Naive thymus-derived CD4-positive, alpha-beta T cell (primary cell): Measurements from ENCODE around the gene MBD3L3. TPM values are rescaled to one million over a fixed set of nuclear protein-coding genes. Genes with fewer than 3 reads are reported as not detected.
A peak's percentile ranks its signal among the peaks of the same experiment; 100 is the strongest.

Experiments used
- ATAC-seq: fragments of 150-1000 bp; cut with Tn5 transposase; 2 replicates; pipeline ENCODE4 v1.10.0; 2021; ENCODE audit warnings: mild to moderate bottlenecking, moderate library complexity
- CTCF ChIA-PET: fragments of 350-600 bp; sonication (Branson Sonifier 250); formaldehyde crosslinking; loops from one replicate; lab custom pipeline; 2021; ENCODE audit warnings: antibody characterized with exemption; lab: Charles Lee
- POLR2A ChIA-PET: fragments of 350-600 bp; sonication (Branson Sonifier 250); formaldehyde crosslinking; loops from one replicate; lab custom pipeline; 2021; ENCODE audit warnings: antibody characterized with exemption, inconsistent platforms; lab: Charles Lee
- DNase-seq, 9 donors: peaks; one replicate each; pipeline versions ENCODE4 v3.0.0 to v3.0.0-alpha.2; 2020 to 2022; ENCODE audit warnings: mixed read lengths in 1 of 9
- H3K27ac ChIP-seq: one replicate; pipeline ENCODE4 v1.7.0; 2013; ENCODE audit warnings: mild to moderate bottlenecking, low read depth, low read length, moderate library complexity
- H3K27me3 ChIP-seq, 2 donors: one replicate each; pipeline ENCODE4 v1.7.0; 2013; ENCODE audit warnings: low read length in 2 of 2, mild to moderate bottlenecking in 2 of 2, moderate library complexity in 2 of 2; ENCODE audit not compliant: control insufficient read depth in 2 of 2, insufficient read depth in 2 of 2
- H3K36me3 ChIP-seq, 3 experiments: 1 replicate in 2 of 3; 2 replicates in 1 of 3; pipeline ENCODE4 v1.7.0; 2013; ENCODE audit warnings: low read length in 3 of 3, mild to moderate bottlenecking in 3 of 3, moderate library complexity in 1 of 3; ENCODE audit not compliant: insufficient read depth in 3 of 3, control insufficient read depth in 2 of 3
- H3K4me1 ChIP-seq, 2 donors: one replicate each; pipeline ENCODE4 v1.7.0; 2013; ENCODE audit warnings: low read length in 2 of 2, mild to moderate bottlenecking in 2 of 2, moderate library complexity in 1 of 2; ENCODE audit not compliant: control insufficient read depth in 2 of 2, insufficient read depth in 2 of 2
- H3K4me3 ChIP-seq: 2 replicates; pipeline ENCODE4 v1.7.0; 2013; ENCODE audit warnings: mild to moderate bottlenecking, low read length
- H3K9me3 ChIP-seq, 3 experiments: 1 replicate in 2 of 3; 2 replicates in 1 of 3; pipeline ENCODE4 v1.7.0; 2013; ENCODE audit warnings: low read length in 3 of 3; ENCODE audit not compliant: control insufficient read depth in 2 of 3
- H3K27ac Mint-ChIP-seq, 9 donors: one replicate each; pipeline ENCODE4 v1.8.0; 2020 to 2022; ENCODE audit warnings: mixed read lengths in 9 of 9, mild to moderate bottlenecking in 8 of 9, moderate library complexity in 5 of 9, inconsistent platforms in 2 of 9
- H3K27me3 Mint-ChIP-seq, 5 donors: one replicate each; pipeline ENCODE4 v1.8.0; 2021 to 2022; ENCODE audit warnings: mixed read lengths in 5 of 5, mild to moderate bottlenecking in 1 of 5
- H3K36me3 Mint-ChIP-seq, 5 donors: one replicate each; pipeline ENCODE4 v1.8.0; 2020 to 2022; ENCODE audit warnings: mixed read lengths in 5 of 5, mild to moderate bottlenecking in 3 of 5, inconsistent platforms in 1 of 5
- H3K4me1 Mint-ChIP-seq, 7 donors: one replicate each; pipeline ENCODE4 v1.8.0; 2020 to 2022; ENCODE audit warnings: mixed read lengths in 7 of 7, mild to moderate bottlenecking in 3 of 7, inconsistent platforms in 1 of 7
- H3K4me3 Mint-ChIP-seq, 10 donors: one replicate each; pipeline ENCODE4 v1.8.0; 2020 to 2022; ENCODE audit warnings: mild to moderate bottlenecking in 10 of 10, mixed read lengths in 10 of 10, moderate library complexity in 6 of 10, inconsistent platforms in 2 of 10
- H3K9me3 Mint-ChIP-seq, 11 donors: one replicate each; pipeline ENCODE4 v1.8.0; 2020 to 2022; ENCODE audit warnings: mixed read lengths in 11 of 11, mild to moderate bottlenecking in 4 of 11, inconsistent platforms in 1 of 11, moderate library complexity in 1 of 11
- intact Hi-C, 2 donors: fragments of 100-400 bp; cut with micrococcal nuclease; formaldehyde crosslinking; loops; one replicate each; pipeline ENCODE4 v1.15.1; 2023
- polyA plus RNA-seq, 2 donors: library from polyadenylated mRNA; unstranded; fragments of 300-500 nt; fragmentation: Illumina TruSeq; gene quantifications; one replicate each; pipeline ENCODE4 v1.2.3, GENCODE V29; 2021
- total RNA-seq, 6 experiments: library from RNA in 5 of 6; stranded (reverse) in 5 of 6; gene quantifications; 1 replicate in 5 of 6; 2 replicates in 1 of 6; pipeline ENCODE4 v1.2.3 and lab custom pipeline; 2021 to 2026

Gene MBD3L3
- total and polyA plus RNA-seq, 7 experiments from 2014 or later, result not detected

- Mint-ChIP-seq H3K4me1 (peaks cover 22 to 67% (median 52%) of the 10 kb centered on the region in 7 donors), H3K36me3 (peaks cover 0 to 2% (median 0%) of the 10 kb centered on the region in 5 donors), H3K27ac (peak overlapping the region in 2 of 9 donors; percentile 36 to 86), H3K9me3 (peaks cover 0 to 10% (median 0%) of the 10 kb centered on the region in 11 donors), H3K4me3 (peak overlapping the region in 2 of 10 donors; percentile 14 to 47), H3K27me3 (no peaks in the 10 kb centered on the region)
- ATAC-seq, result no peak
- intact Hi-C loops, result no loop called here
- no peak for DNase-seq
- ChIA-PET CTCF (no interaction called here), POLR2A (no interaction called here)
- Histone ChIP-seq H3K27ac (no peak overlapping the region), H3K36me3 (no peaks in the 10 kb centered on the region), H3K9me3 (no peaks in the 10 kb centered on the region), H3K4me3 (no peak overlapping the region), H3K27me3 (no peaks in the 10 kb centered on the region), H3K4me1 (peaks cover 16 to 29% of the 10 kb centered on the region in 2 donors)
Observed at GRCh38 chr19:7010722-7011593, 47.5 kb downstream of the MBD3L3 start.

GRCh38 chr19:7007859-7008258, 50.6 kb downstream of the MBD3L3 start:
- CTCF ChIA-PET, result interaction anchor here (0.6 kb wide), 1 partner anchor 59 kb away, joined by 3 read pairs; no protein-coding TSS in a partner anchor
- no peaks in the 10 kb centered on the region for H3K36me3 Mint-ChIP-seq
- Histone ChIP-seq H3K27ac (no peak overlapping the region), H3K4me3 (no peak overlapping the region), H3K27me3 (no peaks in the 10 kb centered on the region), H3K36me3 (no peaks in the 10 kb centered on the region), H3K4me1 (peaks cover 16 to 24% of the 10 kb centered on the region in 2 donors), H3K9me3 (no peaks in the 10 kb centered on the region)
- no peaks in the 10 kb centered on the region for H3K27me3 Mint-ChIP-seq
- peak overlapping the region in 5 of 10 donors; percentile 29 to 95 (median 76) for H3K4me3 Mint-ChIP-seq
- DNase-seq, result no peak
- intact Hi-C loops, result loop anchor here in 1 of 2 donors (10.0 kb wide), 2 partner anchors 63 to 273 kb away; partner anchors contain the start of genes GPR108 and TRIP10
- H3K9me3 Mint-ChIP-seq, result peaks cover 0 to 10% (median 0%) of the 10 kb centered on the region in 11 donors
- peaks cover 25 to 58% (median 46%) of the 10 kb centered on the region in 7 donors for H3K4me1 Mint-ChIP-seq
- ATAC-seq, result no peak
- POLR2A ChIA-PET, result no interaction called here
- H3K27ac Mint-ChIP-seq, result peak overlapping the region in 2 of 9 donors; percentile 36 to 48

Other genes starting within 250 kb of the MBD3L3 start
- gene ADGRE1, start 171.1 kb downstream of the MBD3L3 start, total RNA-seq, result 10 to 100 TPM in 2 of 5 experiments, 1 to 10 TPM in 3; 7.1 to 31.7 (median 9.1) TPM
- 10 to 100 TPM in 1 of 2 donors, 1 to 10 TPM in 1; 4.2 to 14.3 TPM for gene ADGRE1, start 171.1 kb downstream of the MBD3L3 start, polyA plus RNA-seq
- not detected for gene MBD3L2B, start 37.2 kb downstream of the MBD3L3 start, total RNA-seq
- not detected for gene MBD3L2B, start 37.2 kb downstream of the MBD3L3 start, polyA plus RNA-seq
- gene MBD3L5, start 28.1 kb downstream of the MBD3L3 start, total RNA-seq, result not detected
- not detected for gene MBD3L5, start 28.1 kb downstream of the MBD3L3 start, polyA plus RNA-seq
- not detected for gene MBD3L4, start 18.5 kb downstream of the MBD3L3 start, total RNA-seq
- gene MBD3L4, start 18.5 kb downstream of the MBD3L3 start, polyA plus RNA-seq, result not detected
- not detected for gene MBD3L2, start 9.4 kb downstream of the MBD3L3 start, total RNA-seq
- gene MBD3L2, start 9.4 kb downstream of the MBD3L3 start, polyA plus RNA-seq, result not detected
- 10 to 100 TPM; 11.7 to 36.2 (median 20.0) TPM for gene ZNF557, start 11.0 kb upstream of the MBD3L3 start, total RNA-seq
- gene ZNF557, start 11.0 kb upstream of the MBD3L3 start, polyA plus RNA-seq, result 10 to 100 TPM in 1 of 2 donors, 1 to 10 TPM in 1; 5.4 to 14.0 TPM
- 1 to 10 TPM in 4 of 5 experiments, under 1 TPM in 1; 0.89 to 9.9 (median 3.9) TPM for gene INSR, start 235.7 kb upstream of the MBD3L3 start, total RNA-seq
- gene INSR, start 235.7 kb upstream of the MBD3L3 start, polyA plus RNA-seq, result under 1 TPM; 0.29 to 0.71 TPM